BLaER1 (cell line): ENCODE data around the gene FBXO2.
A peak's percentile ranks its signal among the peaks of the same experiment; 100 is the strongest.

Experiments
- H3K27ac ChIP-seq: shearing (Covaris generic); formaldehyde crosslinking; 2 replicates; pipeline ENCODE4 v1.8.1; 2022
- H3K27me3 ChIP-seq: shearing (Covaris generic); formaldehyde crosslinking; 2 replicates; pipeline ENCODE4 v1.8.1; 2022
- H3K36me3 ChIP-seq: shearing (Covaris generic); formaldehyde crosslinking; 2 replicates; pipeline ENCODE4 v1.8.1; 2022
- H3K4me1 ChIP-seq: shearing (Covaris generic); formaldehyde crosslinking; 2 replicates; pipeline ENCODE4 v1.8.1; 2022
- H3K4me2 ChIP-seq: shearing (Covaris generic); formaldehyde crosslinking; 2 replicates; pipeline ENCODE4 v1.8.1; 2022
- H3K4me3 ChIP-seq: shearing (Covaris generic); formaldehyde crosslinking; 2 replicates; pipeline ENCODE4 v1.8.1; 2022
- H3K9ac ChIP-seq: shearing (Covaris generic); formaldehyde crosslinking; 2 replicates; pipeline ENCODE4 v1.8.1; 2022
- H3K9me3 ChIP-seq: shearing (Covaris generic); formaldehyde crosslinking; 2 replicates; pipeline ENCODE4 v1.8.1; 2022
- H4K20me1 ChIP-seq: shearing (Covaris generic); formaldehyde crosslinking; 2 replicates; pipeline ENCODE4 v1.8.1; 2022
- Cebpa-rat ChIP-seq: shearing (Covaris generic); IDR thresholded peaks from 2 replicates; pipeline ENCODE4 v1.8.1; 2022

FBXO2 gene

GRCh38 chr1:11602424-11602823 is 51.8 kb downstream of the FBXO2 start:
- TF ChIP-seq Cebpa-rat, result no peak
- no peaks in the 10 kb centered on the region for H3K9me3 ChIP-seq
- H4K20me1 ChIP-seq, result no peaks in the 10 kb centered on the region
- H3K27me3 ChIP-seq, result no peaks in the 10 kb centered on the region
- H3K4me1 ChIP-seq, result peaks cover 17% of the 10 kb centered on the region
- no peaks in the 10 kb centered on the region for H3K36me3 ChIP-seq
- no peak overlapping the region for H3K27ac ChIP-seq
- H3K9ac ChIP-seq, result no peak overlapping the region
- no peak overlapping the region for H3K4me2 ChIP-seq
- H3K4me3 ChIP-seq, result no peak overlapping the region

DNA sequence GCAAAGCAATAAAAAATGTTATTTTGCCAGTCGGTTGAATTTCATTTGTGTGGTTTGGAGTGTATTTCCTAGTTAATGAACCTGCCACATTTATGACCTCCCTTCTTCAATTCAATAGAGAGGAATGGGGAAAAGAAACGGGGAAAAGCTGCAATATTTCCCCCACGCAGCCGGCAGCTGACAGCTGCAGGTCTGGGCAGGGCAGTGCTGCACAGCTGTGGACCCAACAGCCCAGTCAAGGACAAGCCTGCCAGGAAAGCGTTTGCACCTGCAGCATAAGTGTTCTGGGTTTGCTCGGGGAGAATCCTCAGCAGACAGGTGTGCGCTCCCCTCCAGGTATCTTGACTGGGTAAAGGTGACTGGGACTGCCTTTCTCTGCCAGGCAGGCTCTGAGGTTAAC is 53.4 kb downstream of the FBXO2 start:
- Histone ChIP-seq H3K9me3 (no peaks in the 10 kb centered on the region), H4K20me1 (no peaks in the 10 kb centered on the region), H3K27ac (no peak overlapping the region), H3K4me3 (no peak overlapping the region), H3K4me2 (peak overlapping the region; percentile 37; the same call in 1 of the 2 replicates), H3K27me3 (no peaks in the 10 kb centered on the region), H3K36me3 (no peaks in the 10 kb centered on the region), H3K9ac (no peak overlapping the region), H3K4me1 (peaks cover 17% of the 10 kb centered on the region)
- no peak for TF ChIP-seq Cebpa-rat

DNA sequence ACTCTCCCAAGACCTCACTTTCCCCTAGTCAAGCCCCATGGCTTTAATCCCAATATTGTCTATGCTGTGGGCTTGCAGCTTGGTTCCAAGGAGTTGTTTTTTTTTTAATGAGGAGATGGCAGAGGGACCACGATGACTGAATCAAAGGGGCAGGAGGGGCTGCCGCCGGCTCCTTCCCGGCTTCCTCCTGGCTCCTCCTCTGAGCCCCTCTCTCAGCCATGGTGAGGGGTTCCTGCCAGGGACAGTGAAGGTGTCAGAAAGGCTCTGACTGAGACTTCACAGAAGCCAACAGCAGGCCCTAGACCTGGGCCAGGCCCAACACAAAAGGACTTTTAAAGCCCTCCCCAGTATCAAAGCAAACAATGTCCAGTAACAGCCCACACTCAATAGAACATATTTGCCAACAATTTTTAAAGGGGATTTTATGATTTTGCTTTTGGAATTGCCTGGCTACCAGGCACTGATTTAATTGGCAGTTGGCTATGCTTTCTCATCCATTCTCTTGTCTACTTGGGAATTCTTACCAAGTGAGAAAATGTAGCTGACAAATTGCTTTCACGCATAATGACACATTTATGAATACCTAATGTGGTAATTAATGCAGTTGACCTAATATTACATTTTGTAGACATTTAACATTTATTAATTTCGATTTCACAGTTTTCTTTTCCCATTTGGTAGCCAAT is 54.2 kb downstream of the FBXO2 start:
- Histone ChIP-seq H4K20me1 (no peaks in the 10 kb centered on the region), H3K36me3 (no peaks in the 10 kb centered on the region), H3K27me3 (no peaks in the 10 kb centered on the region), H3K9me3 (no peaks in the 10 kb centered on the region), H3K9ac (no peak overlapping the region), H3K4me1 (peaks cover 17% of the 10 kb centered on the region), H3K4me2 (peak overlapping the region; percentile 37; the same call in 1 of the 2 replicates), H3K27ac (no peak overlapping the region), H3K4me3 (no peak overlapping the region)
- TF ChIP-seq Cebpa-rat, result no peak

- H3K9me3 ChIP-seq, result no peaks in the 10 kb centered on the region
- H3K27ac ChIP-seq, result no peak overlapping the region
- no peak overlapping the region for H3K4me2 ChIP-seq
- H3K9ac ChIP-seq, result no peak overlapping the region
- H3K36me3 ChIP-seq, result no peaks in the 10 kb centered on the region
- H3K27me3 ChIP-seq, result no peaks in the 10 kb centered on the region
- H4K20me1 ChIP-seq, result no peaks in the 10 kb centered on the region
- no peak overlapping the region for H3K4me3 ChIP-seq
- TF ChIP-seq Cebpa-rat, result no peak
- H3K4me1 ChIP-seq, result peaks cover 18% of the 10 kb centered on the region
Observed at GRCh38 chr1:11598461-11598860, 55.8 kb downstream of the FBXO2 start.
